Trophoblast cell (in vitro differentiated cells and primary cell): ENCODE data around the gene LRRC8D. TPM values are rescaled to one million over a fixed set of nuclear protein-coding genes. Genes with fewer than 3 reads are reported as not detected.
"Not testable (repeated sequence)": the region's sequence is repeated elsewhere in the genome, so short reads cannot be mapped to it uniquely, and the experiment has no call there.

Experiments
- DNase-seq, 2 donors: peaks; one replicate each; pipeline ENCODE4 v3.0.0-alpha.2; 2016
- H2AFZ ChIP-seq: 2 replicates; pipeline ENCODE4 v1.6.1; 2013; ENCODE audit warnings: low read length, moderate library complexity, mild to moderate bottlenecking; ENCODE audit not compliant: insufficient read depth, poor library complexity
- H2AK5ac ChIP-seq: 2 replicates; pipeline ENCODE4 v1.6.1; 2013; ENCODE audit warnings: mild to moderate bottlenecking, low read length
- H2BK120ac ChIP-seq: 2 replicates; pipeline ENCODE4 v1.6.1; 2013; ENCODE audit warnings: low read length, mild to moderate bottlenecking, moderate library complexity; ENCODE audit not compliant: insufficient read depth, poor library complexity
- H2BK12ac ChIP-seq: 2 replicates; pipeline ENCODE4 v1.6.1; 2013; ENCODE audit warnings: mild to moderate bottlenecking, low read length, moderate library complexity
- H2BK5ac ChIP-seq: 2 replicates; pipeline ENCODE4 v1.6.1; 2013; ENCODE audit warnings: low read length, low read depth, moderate library complexity, mild to moderate bottlenecking; ENCODE audit not compliant: poor library complexity
- H3K14ac ChIP-seq: 2 replicates; pipeline ENCODE4 v1.6.1; 2013; ENCODE audit warnings: mild to moderate bottlenecking, low read length
- H3K18ac ChIP-seq: 2 replicates; pipeline ENCODE4 v1.6.1; 2013; ENCODE audit warnings: mild to moderate bottlenecking, low read length
- H3K23ac ChIP-seq: 2 replicates; pipeline ENCODE4 v1.6.1; 2013; ENCODE audit warnings: low read length
- H3K27ac ChIP-seq: 2 replicates; pipeline ENCODE4 v1.5.1; 2013; ENCODE audit warnings: low read depth, mild to moderate bottlenecking, inconsistent platforms, low read length, moderate library complexity
- H3K27me3 ChIP-seq: 2 replicates; pipeline ENCODE4 v1.6.1; 2013; ENCODE audit warnings: inconsistent platforms, mild to moderate bottlenecking, low read length, moderate library complexity; ENCODE audit not compliant: insufficient read depth
- H3K36me3 ChIP-seq, 2 experiments: 1 replicate in 1 of 2; 2 replicates in 1 of 2; pipeline ENCODE4 v1.6.1; 2013; ENCODE audit warnings: low read length in 2 of 2, mild to moderate bottlenecking in 2 of 2, moderate library complexity in 1 of 2; ENCODE audit not compliant: insufficient read depth in 2 of 2, control insufficient read depth in 1 of 2
- H3K4ac ChIP-seq: 2 replicates; pipeline ENCODE4 v1.6.1; 2013; ENCODE audit warnings: low read depth, mild to moderate bottlenecking, low read length, moderate library complexity
- H3K4me1 ChIP-seq, 2 experiments: 1 replicate in 1 of 2; 2 replicates in 1 of 2; pipeline ENCODE4 v1.6.1; 2013; ENCODE audit warnings: low read length in 2 of 2, mild to moderate bottlenecking in 2 of 2, moderate library complexity in 1 of 2; ENCODE audit not compliant: insufficient read depth in 2 of 2, control insufficient read depth in 1 of 2
- H3K4me2 ChIP-seq: 2 replicates; pipeline ENCODE4 v1.6.1; 2013; ENCODE audit warnings: inconsistent platforms, mild to moderate bottlenecking, low read length, moderate library complexity
- H3K4me3 ChIP-seq: 2 replicates; pipeline ENCODE4 v1.5.1; 2013; ENCODE audit warnings: mild to moderate bottlenecking, low read depth, low read length, inconsistent platforms
- H3K79me1 ChIP-seq: one replicate; pipeline ENCODE4 v1.6.1; 2013; ENCODE audit warnings: low read length
- H3K79me2 ChIP-seq: 2 replicates; pipeline ENCODE4 v1.6.1; 2013; ENCODE audit warnings: low read length, mild to moderate bottlenecking; ENCODE audit not compliant: control insufficient read depth, insufficient read depth, poor library complexity
- H3K9ac ChIP-seq: 2 replicates; pipeline ENCODE4 v1.6.1; 2013; ENCODE audit warnings: mild to moderate bottlenecking, low read length
- H3K9me3 ChIP-seq: 2 replicates; pipeline ENCODE4 v1.6.1; 2013; ENCODE audit warnings: low read depth, mild to moderate bottlenecking, control low read depth, inconsistent platforms, low read length; ENCODE audit not compliant: insufficient read depth
- H4K12ac ChIP-seq: 2 replicates; pipeline ENCODE4 v1.6.1; 2013; ENCODE audit warnings: low read depth, mild to moderate bottlenecking, low read length, moderate library complexity
- H4K8ac ChIP-seq: 2 replicates; pipeline ENCODE4 v1.6.1; 2013; ENCODE audit warnings: low read depth, mild to moderate bottlenecking, low read length, moderate library complexity
- H4K91ac ChIP-seq: one replicate; pipeline ENCODE4 v1.6.1; 2013; ENCODE audit warnings: low read depth, mild to moderate bottlenecking, low read length, moderate library complexity
- WGBS: extraction: QIAGEN DNeasy Blood & Tissue Kit; methylation state at CpG from one replicate; pipeline ENCODE4 v1.1.7; 2013; ENCODE audit warnings: missing lambda C conversion rate; ENCODE audit not compliant: insufficient read length, insufficient coverage; ENCODE audit errors: extremely low coverage; 5-methylcytosine and 5-hydroxymethylcytosine counted together
- polyA plus RNA-seq: library from polyadenylated mRNA; stranded (reverse); fragments of 200-250 nt; gene quantifications from 2 replicates; pipeline ENCODE4 v1.2.3, GENCODE V29; 2013

Gene LRRC8D
- polyA plus RNA-seq, result 33.4 and 34.4 TPM in 2 replicates

GRCh38 chr1:89820422-89821321, at the start of gene LRRC8D:
TSS of gene LRRC8D (plus strand) at chr1:89821032. CDS start at chr1:89933069, 112,037 bp downstream.
- H3K79me1 ChIP-seq, result peaks cover 13% of the 10 kb centered on the region
- H4K8ac ChIP-seq, result peak within 1 kb of the TSS; percentile 91
- no peaks in the 10 kb centered on the region for H3K36me3 ChIP-seq
- H2AFZ ChIP-seq, result peak within 1 kb of the TSS; percentile 96
- peaks cover 4 to 8% of the 10 kb centered on the region in 2 experiments for H3K4me1 ChIP-seq
- peaks cover 17% of the 10 kb centered on the region for H3K79me2 ChIP-seq
- peak within 1 kb of the TSS; percentile 78 for H3K4me2 ChIP-seq
- no peaks in the 10 kb centered on the region for H3K9me3 ChIP-seq
- H3K4me3 ChIP-seq, result peak within 1 kb of the TSS; percentile 95
- no peaks in the 10 kb centered on the region for H3K27me3 ChIP-seq
- H2BK5ac ChIP-seq, result peak within 1 kb of the TSS; percentile 81
- H3K23ac ChIP-seq, result no peak within 1 kb of the TSS
- peak; percentile 85 to 86 for DNase-seq
- no CpG with 5 or more reads among the region's 82 CpGs for WGBS
- no peak within 1 kb of the TSS for H2AK5ac ChIP-seq
- peak within 1 kb of the TSS; percentile 98 for H3K18ac ChIP-seq
- peak within 1 kb of the TSS; percentile 32 for H2BK12ac ChIP-seq
- H4K91ac ChIP-seq, result peak within 1 kb of the TSS; percentile 90
- peak within 1 kb of the TSS; percentile 83 for H3K4ac ChIP-seq
- peak within 1 kb of the TSS; percentile 90 for H3K14ac ChIP-seq
- H3K27ac ChIP-seq, result peak within 1 kb of the TSS; percentile 61
- peak within 1 kb of the TSS; percentile 90 for H3K9ac ChIP-seq
- peak within 1 kb of the TSS; percentile 79 for H4K12ac ChIP-seq
- peak within 1 kb of the TSS; percentile 68 for H2BK120ac ChIP-seq

GRCh38 chr1:89771991-89772560, 48.8 kb upstream of the LRRC8D start:
- H2BK5ac ChIP-seq, result no peak overlapping the region
- no peak overlapping the region for H3K14ac ChIP-seq
- no peak overlapping the region for H4K12ac ChIP-seq
- no peaks in the 10 kb centered on the region for H3K9me3 ChIP-seq
- H3K4me1 ChIP-seq, result no peaks in the 10 kb centered on the region
- H3K23ac ChIP-seq, result no peak overlapping the region
- H3K9ac ChIP-seq, result no peak overlapping the region
- no peaks in the 10 kb centered on the region for H3K79me1 ChIP-seq
- no peak overlapping the region for H2AFZ ChIP-seq
- H3K18ac ChIP-seq, result no peak overlapping the region
- no peaks in the 10 kb centered on the region for H3K79me2 ChIP-seq
- H2BK12ac ChIP-seq, result no peak overlapping the region
- no peak overlapping the region for H4K91ac ChIP-seq
- H3K27ac ChIP-seq, result no peak overlapping the region
- H2BK120ac ChIP-seq, result no peak overlapping the region
- H3K4ac ChIP-seq, result no peak overlapping the region
- no peak overlapping the region for H2AK5ac ChIP-seq
- H4K8ac ChIP-seq, result no peak overlapping the region
- no peak overlapping the region for H3K4me2 ChIP-seq
- no peaks in the 10 kb centered on the region for H3K27me3 ChIP-seq
- no peak overlapping the region for H3K4me3 ChIP-seq
- no peaks in the 10 kb centered on the region for H3K36me3 ChIP-seq
- WGBS, result no CpG with 5 or more reads among the region's 5 CpGs
- DNase-seq, result peak in 1 of 2 donors; percentile 31

GRCh38 chr1:89776104-89776503, 44.7 kb upstream of the LRRC8D start:
- not testable (repeated sequence) for H3K27me3 ChIP-seq, H3K9me3 ChIP-seq

DNA sequence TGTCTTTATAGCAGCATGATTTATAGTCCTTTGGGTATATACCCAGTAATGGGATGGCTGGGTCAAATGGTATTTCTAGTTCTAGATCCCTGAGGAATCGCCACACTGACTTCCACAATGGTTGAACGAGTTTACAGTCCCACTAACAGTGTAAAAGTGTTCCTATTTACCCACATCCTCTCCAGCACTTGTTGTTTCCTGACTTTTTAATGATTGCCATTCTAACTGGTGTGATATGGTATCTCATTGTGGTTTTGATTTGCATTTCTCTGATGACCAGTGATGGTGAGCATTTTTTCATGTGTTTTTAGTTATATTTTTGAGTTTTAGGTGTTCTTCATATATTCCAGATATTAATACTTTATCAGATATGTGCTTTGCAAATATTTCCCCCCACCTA, 43.6 kb upstream of the LRRC8D start:
- not testable (repeated sequence) for H2AK5ac ChIP-seq, H2BK120ac ChIP-seq, H3K36me3 ChIP-seq, H3K23ac ChIP-seq, H3K27ac ChIP-seq, H3K4me1 ChIP-seq, H3K9ac ChIP-seq, H2BK5ac ChIP-seq, H3K4me2 ChIP-seq, H4K12ac ChIP-seq, H3K79me1 ChIP-seq, H2AFZ ChIP-seq, H3K79me2 ChIP-seq, H4K8ac ChIP-seq, H3K18ac ChIP-seq, H3K14ac ChIP-seq, H3K27me3 ChIP-seq, H4K91ac ChIP-seq, H3K4ac ChIP-seq, DNase-seq, H3K9me3 ChIP-seq, H2BK12ac ChIP-seq, H3K4me3 ChIP-seq
- WGBS, result no CpG with 5 or more reads among the region's 2 CpGs

More at GRCh38 chr1:89776104-89776503, 44.7 kb upstream of the LRRC8D start:
- H3K4me2 ChIP-seq, H3K4ac ChIP-seq, H3K14ac ChIP-seq, H2BK120ac ChIP-seq, H3K36me3 ChIP-seq, H3K9ac ChIP-seq, H4K12ac ChIP-seq, H2BK5ac ChIP-seq, H4K91ac ChIP-seq, H4K8ac ChIP-seq, DNase-seq, H2AFZ ChIP-seq, H3K23ac ChIP-seq, H2AK5ac ChIP-seq, H2BK12ac ChIP-seq, H3K4me3 ChIP-seq, H3K18ac ChIP-seq, H3K79me1 ChIP-seq, H3K4me1 ChIP-seq, H3K79me2 ChIP-seq, H3K27ac ChIP-seq: not testable (repeated sequence)
- no CpG with 5 or more reads among the region's 1 CpG for WGBS
